HG02623 (cell line): ENCODE results near the gene MPZL2.

Source experiments
- ATAC-seq: cut with Tn5 transposase; IDR thresholded peaks from one replicate; pipeline ENCODE4 v1.9.1; 2021; ENCODE audit warnings: moderate library complexity; ENCODE audit not compliant: unreplicated experiment

The MPZL2 gene

GRCh38 chr11:118223570-118223969, 40.5 kb downstream of the MPZL2 start:
- no peak for ATAC-seq

GRCh38 chr11:118222437-118222836, 41.7 kb downstream of the MPZL2 start:
- no peak for ATAC-seq

- ATAC-seq, result no peak
These were observed 42.7 kb downstream of the MPZL2 start for GRCh38 chr11:118221419-118221818.

GRCh38 chr11:118219732-118220131, 44.4 kb downstream of the MPZL2 start:
- ATAC-seq, result no peak

- no peak for ATAC-seq
These were observed 44.9 kb downstream of the MPZL2 start for GRCh38 chr11:118219244-118219643.

- no peak for ATAC-seq
These were observed 46.5 kb downstream of the MPZL2 start for GRCh38 chr11:118217575-118217974.

GRCh38 chr11:118216621-118217481, 47.2 kb downstream of the MPZL2 start:
- ATAC-seq, result no peak

- no peak for ATAC-seq
These were observed 48.3 kb downstream of the MPZL2 start for GRCh38 chr11:118215765-118216164.

- no peak for ATAC-seq
These were observed 48.8 kb downstream of the MPZL2 start for GRCh38 chr11:118215262-118215661.

GRCh38 chr11:118214210-118214914, 49.7 kb downstream of the MPZL2 start:
- ATAC-seq, result no peak

GRCh38 chr11:118213781-118214180, 50.3 kb downstream of the MPZL2 start:
- no peak for ATAC-seq

- ATAC-seq, result no peak
These were observed 50.9 kb downstream of the MPZL2 start for GRCh38 chr11:118213201-118213600.

- ATAC-seq, result no peak
These were observed 51.3 kb downstream of the MPZL2 start for GRCh38 chr11:118212781-118213191.

- ATAC-seq, result no peak
These were observed 51.9 kb downstream of the MPZL2 start for GRCh38 chr11:118212131-118212725.

GRCh38 chr11:118211006-118211405, 53.1 kb downstream of the MPZL2 start:
- no peak for ATAC-seq

GRCh38 chr11:118210323-118210722, 53.8 kb downstream of the MPZL2 start:
- no peak for ATAC-seq

- ATAC-seq, result no peak
These were observed 55.1 kb downstream of the MPZL2 start for GRCh38 chr11:118209033-118209432.

- ATAC-seq, result no peak
These were observed 57.0 kb downstream of the MPZL2 start for GRCh38 chr11:118207079-118207478.

- ATAC-seq, result no peak
These were observed 57.6 kb downstream of the MPZL2 start for GRCh38 chr11:118206391-118207031.

GRCh38 chr11:118205606-118206378, 58.3 kb downstream of the MPZL2 start:
- no peak for ATAC-seq
